Adrenal gland (tissue), 5 donors: Measurements from ENCODE around the gene ATG14.

Source experiments
- POLR2A ChIP-seq, 2 donors: fragments of 450-650 bp; IDR thresholded peaks; one replicate each; pipeline ENCODE4 v1.6.1; 2017; ENCODE audit warnings: antibody characterized with exemption in 2 of 2, mild to moderate bottlenecking in 2 of 2, moderate library complexity in 1 of 2
- TF ChIP-seq, protein P1 (sequence below), 6 experiments: fragments of 450-650 bp in 4 of 6; fragments of 200-600 bp in 2 of 6; sonication (generic) in 1 of 6; IDR thresholded peaks; 1 replicate in 5 of 6; 2 replicates in 1 of 6; pipeline versions ENCODE4 v1.5.1 to v1.8.0; 2016 to 2021; ENCODE audit warnings: antibody characterized with exemption in 6 of 6, mild to moderate bottlenecking in 2 of 6, moderate library complexity in 1 of 6
- donor health status: DM: no; HTN: no; CAD: no.

DNA sequence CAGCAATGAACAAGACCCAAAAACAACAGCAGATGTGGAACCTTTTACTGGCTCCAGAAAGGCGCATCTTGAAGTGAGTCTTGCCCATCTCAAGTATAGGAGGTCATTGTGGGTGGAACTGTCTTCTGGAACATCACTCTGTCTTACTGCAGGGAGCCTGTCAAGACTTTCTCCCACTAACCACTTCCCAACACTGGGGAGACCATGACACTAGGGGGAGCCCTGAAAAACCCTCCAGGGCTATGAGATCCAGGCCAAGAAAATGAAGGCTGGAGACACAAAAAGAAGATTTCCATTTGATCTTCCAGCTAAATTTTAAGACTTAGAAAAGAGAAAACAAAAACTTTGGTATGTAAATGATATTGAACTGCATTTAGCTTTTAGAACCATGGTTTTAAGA lies 13.5 kb upstream of the ATG14 start:
- TF ChIP-seq, protein P1, sequence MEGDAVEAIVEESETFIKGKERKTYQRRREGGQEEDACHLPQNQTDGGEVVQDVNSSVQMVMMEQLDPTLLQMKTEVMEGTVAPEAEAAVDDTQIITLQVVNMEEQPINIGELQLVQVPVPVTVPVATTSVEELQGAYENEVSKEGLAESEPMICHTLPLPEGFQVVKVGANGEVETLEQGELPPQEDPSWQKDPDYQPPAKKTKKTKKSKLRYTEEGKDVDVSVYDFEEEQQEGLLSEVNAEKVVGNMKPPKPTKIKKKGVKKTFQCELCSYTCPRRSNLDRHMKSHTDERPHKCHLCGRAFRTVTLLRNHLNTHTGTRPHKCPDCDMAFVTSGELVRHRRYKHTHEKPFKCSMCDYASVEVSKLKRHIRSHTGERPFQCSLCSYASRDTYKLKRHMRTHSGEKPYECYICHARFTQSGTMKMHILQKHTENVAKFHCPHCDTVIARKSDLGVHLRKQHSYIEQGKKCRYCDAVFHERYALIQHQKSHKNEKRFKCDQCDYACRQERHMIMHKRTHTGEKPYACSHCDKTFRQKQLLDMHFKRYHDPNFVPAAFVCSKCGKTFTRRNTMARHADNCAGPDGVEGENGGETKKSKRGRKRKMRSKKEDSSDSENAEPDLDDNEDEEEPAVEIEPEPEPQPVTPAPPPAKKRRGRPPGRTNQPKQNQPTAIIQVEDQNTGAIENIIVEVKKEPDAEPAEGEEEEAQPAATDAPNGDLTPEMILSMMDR (IDR thresholded peaks at IDR 0.05), result no peak
- TF ChIP-seq POLR2A (IDR thresholded peaks at IDR 0.05), result no peak
